GM18861 (cell line): ENCODE data around the gene BEAN1.
"Not testable (repeated sequence)": the region's sequence is repeated elsewhere in the genome, so short reads cannot be mapped to it uniquely, and the experiment has no call there.

Experiments
- ATAC-seq: cut with Tn5 transposase; IDR thresholded peaks from one replicate; pipeline ENCODE4 v1.9.1; 2021; ENCODE audit not compliant: unreplicated experiment

BEAN1 gene

GRCh38 chr16:66483689-66484452 is 56.8 kb downstream of the BEAN1 start:
- ATAC-seq = peak; percentile 71

- no peak for ATAC-seq
Observed at GRCh38 chr16:66484453-66485213, 57.5 kb downstream of the BEAN1 start.

- ATAC-seq = no peak
Observed at GRCh38 chr16:66485376-66485775, 58.3 kb downstream of the BEAN1 start.

GRCh38 chr16:66486199-66486772 is 59.2 kb downstream of the BEAN1 start:
- no peak for ATAC-seq

- no peak for ATAC-seq
Observed at GRCh38 chr16:66486773-66487579, 59.9 kb downstream of the BEAN1 start.

GRCh38 chr16:66487580-66488275 is 60.6 kb downstream of the BEAN1 start:
- ATAC-seq = no peak

- ATAC-seq = no peak
Observed at GRCh38 chr16:66488505-66488904, 61.4 kb downstream of the BEAN1 start.

- no peak for ATAC-seq
Observed at GRCh38 chr16:66489385-66489784, 62.3 kb downstream of the BEAN1 start.

- ATAC-seq = no peak
Observed at GRCh38 chr16:66489818-66490217, 62.7 kb downstream of the BEAN1 start.

- no peak for ATAC-seq
Observed at GRCh38 chr16:66490774-66491715, 64.0 kb downstream of the BEAN1 start.

GRCh38 chr16:66491716-66492064 is 64.6 kb downstream of the BEAN1 start:
- no peak for ATAC-seq

- ATAC-seq = no peak
Observed at GRCh38 chr16:66493490-66494401, 66.7 kb downstream of the BEAN1 start.

GRCh38 chr16:66494916-66495315 is 67.8 kb downstream of the BEAN1 start:
- no peak for ATAC-seq

- no peak for ATAC-seq
Observed at GRCh38 chr16:66495440-66495839, 68.3 kb downstream of the BEAN1 start.

GRCh38 chr16:66496226-66496625 is 69.1 kb downstream of the BEAN1 start:
- not testable (repeated sequence) for ATAC-seq

GRCh38 chr16:66497921-66498320 is 70.8 kb downstream of the BEAN1 start:
- ATAC-seq = not testable (repeated sequence)

- not testable (repeated sequence) for ATAC-seq
Observed at GRCh38 chr16:66501563-66501962, 74.5 kb downstream of the BEAN1 start.
